Activated naive CD8-positive, alpha-beta T cell treated with anti-CD3 and anti-CD28 coated beads, Interleukin-2, amount 50 U/mL, for 16 hours (primary cell): ENCODE results near the gene NRP2.

Experiments
- DNase-seq: peaks from one replicate; pipeline ENCODE4 v3.0.0-alpha.2; 2020; ENCODE audit warnings: low read depth, low spot score

Gene NRP2

GRCh38 chr2:205709319-205709718, 27.0 kb downstream of the NRP2 start:
- no peak for DNase-seq

DNA sequence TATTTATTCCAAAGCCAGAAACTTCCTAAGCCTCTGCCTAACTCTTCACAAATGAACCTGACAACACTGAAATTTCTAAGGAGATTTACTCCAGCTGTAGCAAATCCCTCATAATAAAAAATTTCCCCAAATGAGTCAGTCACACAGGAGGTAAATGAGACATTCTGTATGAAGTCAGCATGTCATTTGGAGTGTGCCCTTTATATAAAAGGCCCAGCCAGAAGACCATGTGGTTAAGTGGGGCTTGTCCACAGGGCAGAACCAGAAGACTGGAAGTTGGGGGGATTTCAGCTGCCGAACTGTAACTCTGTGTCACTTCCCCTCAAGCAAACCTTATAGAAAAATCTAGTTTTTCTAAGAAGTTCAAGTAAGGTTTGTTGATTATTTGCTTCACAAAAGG, 30.2 kb downstream of the NRP2 start:
- no peak for DNase-seq

GRCh38 chr2:205713086-205713485, 30.8 kb downstream of the NRP2 start:
- no peak for DNase-seq

DNA sequence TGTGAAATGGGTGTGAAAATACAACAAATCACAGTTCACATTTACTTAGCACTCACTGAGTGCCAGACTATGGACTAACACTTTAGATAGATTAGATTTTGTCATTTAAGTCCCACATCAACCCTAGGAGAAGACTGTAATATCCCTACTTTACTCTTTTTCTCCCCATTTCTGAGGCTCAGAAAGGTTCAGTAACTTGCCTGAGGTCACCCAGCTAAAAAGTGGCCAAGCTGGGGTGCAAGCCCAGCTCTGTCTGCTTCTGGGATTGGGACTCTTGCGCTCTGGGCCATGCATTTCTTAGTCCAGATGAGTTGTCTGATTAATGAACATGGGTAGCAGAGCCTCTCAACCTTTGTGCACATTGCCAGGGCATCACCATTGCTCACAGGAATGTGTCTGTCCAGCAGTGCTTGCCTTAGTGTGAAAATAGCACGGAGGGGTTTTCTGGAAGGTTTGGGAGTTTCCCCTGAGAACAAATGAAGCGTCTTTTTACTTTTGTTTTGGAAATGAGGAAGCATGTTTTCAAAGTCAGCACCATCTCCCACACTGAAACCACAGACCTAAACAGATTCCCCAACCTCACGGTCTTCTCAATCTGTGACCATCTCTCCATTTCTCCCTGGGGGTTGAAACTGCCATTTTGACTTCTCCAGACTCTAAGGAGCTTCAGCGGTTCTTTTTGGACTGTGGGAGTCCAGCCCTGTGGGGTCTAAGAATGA, 31.9 kb downstream of the NRP2 start:
- DNase-seq = no peak

DNA sequence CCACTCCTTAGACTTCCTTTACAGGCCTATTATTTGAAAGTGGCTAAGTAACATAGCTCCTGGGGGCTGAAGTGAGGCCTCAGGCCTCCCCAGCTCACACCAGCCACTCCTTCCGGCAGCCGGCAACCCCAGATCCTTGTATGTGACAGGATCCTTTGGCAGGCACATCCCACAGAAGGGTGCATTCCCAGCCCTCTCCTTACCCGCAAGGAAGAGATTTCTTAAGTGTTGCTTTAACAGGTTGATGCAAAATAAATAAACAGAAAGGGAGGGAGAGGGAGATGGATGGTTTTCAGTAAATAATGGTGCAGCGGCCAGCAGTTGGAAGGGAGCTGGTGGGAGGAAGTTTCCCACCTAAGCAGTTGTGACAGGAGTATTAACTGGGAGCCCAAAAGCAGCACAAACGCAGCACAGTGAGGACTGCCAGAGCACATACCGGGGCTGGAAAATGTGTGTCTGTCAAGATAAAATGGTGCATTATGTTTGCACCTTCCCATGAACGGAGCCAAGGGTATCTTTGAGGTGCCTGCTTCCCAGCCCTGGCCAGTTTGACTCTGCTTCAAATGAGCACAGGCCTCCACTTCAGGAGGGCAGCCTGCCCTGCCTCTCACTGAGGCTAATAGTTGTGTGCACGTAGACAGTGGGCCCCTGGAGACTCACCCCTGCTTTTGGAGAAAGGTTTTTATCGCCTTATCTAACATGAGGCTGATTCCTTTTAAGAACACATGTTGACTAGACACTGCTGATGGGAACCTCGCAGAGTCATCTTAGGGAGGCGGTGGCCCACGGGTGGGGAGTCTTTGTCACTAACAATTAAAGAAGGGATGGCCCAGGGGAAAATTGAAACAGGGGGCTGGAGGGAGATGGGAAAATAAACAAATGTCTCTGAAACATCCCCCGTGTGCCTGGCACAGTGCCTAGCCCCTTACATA, 32.8 kb downstream of the NRP2 start:
- no peak for DNase-seq

DNA sequence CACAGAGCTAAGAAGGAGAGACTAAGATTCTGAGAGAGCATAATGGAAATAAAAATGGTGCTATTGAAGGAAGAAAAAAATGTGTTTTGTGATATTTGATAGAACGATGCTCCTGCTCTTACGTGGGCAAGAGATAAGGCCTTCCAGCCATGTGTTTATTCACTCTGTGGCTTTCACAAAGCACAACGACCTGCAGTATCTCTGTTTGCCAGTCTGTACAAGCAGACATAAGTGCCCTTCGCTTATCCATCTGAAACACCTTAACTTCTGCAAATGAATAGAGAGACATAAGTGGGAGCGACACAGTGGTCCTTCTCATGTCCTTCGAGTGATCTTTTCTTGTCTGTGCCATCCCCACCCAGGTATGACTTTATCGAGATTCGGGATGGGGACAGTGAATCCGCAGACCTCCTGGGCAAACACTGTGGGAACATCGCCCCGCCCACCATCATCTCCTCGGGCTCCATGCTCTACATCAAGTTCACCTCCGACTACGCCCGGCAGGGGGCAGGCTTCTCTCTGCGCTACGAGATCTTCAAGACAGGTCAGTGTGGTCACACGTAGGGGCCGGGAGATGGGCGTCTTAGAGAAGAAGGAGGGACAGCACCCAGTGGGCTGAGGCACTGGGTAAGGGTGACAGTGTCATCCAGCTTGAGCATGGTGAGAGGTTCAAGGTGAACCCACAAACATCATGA, 33.7 kb downstream of the NRP2 start:
- no peak for DNase-seq

DNA sequence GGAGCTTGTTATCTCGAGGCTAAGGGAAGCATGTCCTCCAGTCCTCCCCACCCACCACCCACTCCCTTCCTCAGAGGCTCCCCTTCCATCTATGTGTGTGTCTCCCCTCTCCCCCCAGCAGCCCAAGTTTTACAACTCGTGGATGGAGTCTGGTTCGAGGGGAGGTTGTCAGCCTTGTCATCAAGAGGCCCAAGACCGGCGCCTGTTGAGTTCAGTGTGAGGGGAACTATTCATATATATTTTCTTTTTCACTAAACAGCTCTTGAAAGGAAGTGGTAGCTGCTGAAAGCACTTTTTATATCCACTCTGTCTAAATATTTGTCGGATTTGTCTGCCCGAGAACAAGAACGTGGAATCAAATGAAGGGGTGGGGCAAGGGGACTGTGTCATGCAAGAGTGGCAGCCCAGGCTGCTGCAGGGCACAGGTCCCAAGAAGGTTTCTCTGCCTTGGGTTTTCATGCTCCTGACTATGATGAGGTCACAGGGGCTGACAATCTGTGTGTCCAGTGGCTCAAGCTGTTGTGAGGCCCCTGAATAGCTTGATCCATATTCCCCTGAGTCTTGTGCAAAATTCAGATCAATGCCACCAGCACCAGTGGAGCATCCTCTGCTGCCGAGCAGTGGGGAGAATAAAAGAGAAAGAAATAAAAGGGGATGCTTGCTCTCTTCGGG, 35.0 kb downstream of the NRP2 start:
- no peak for DNase-seq

GRCh38 chr2:205717999-205718398, 35.7 kb downstream of the NRP2 start:
- DNase-seq = no peak

DNA sequence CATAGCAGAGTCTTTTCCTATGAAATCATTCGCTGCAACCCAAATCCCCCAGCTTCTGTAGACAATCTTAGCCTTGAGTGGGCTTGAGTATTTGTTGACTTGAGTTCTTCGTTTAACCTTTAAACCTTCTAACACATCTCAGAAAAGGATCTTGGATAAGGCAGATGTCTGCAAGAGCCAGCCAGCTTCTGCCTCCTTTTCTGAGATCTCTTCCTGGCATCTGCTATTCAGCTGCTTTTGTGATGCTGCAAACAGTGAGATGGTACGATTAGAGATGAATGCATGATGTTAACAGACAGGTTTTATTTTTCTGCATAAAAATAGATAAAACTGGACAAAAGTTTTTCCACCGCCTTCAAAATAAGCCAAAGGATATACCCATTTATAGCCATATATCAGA, 37.5 kb downstream of the NRP2 start:
- DNase-seq = no peak

GRCh38 chr2:205720451-205720902, 38.2 kb downstream of the NRP2 start:
- DNase-seq = no peak

DNA sequence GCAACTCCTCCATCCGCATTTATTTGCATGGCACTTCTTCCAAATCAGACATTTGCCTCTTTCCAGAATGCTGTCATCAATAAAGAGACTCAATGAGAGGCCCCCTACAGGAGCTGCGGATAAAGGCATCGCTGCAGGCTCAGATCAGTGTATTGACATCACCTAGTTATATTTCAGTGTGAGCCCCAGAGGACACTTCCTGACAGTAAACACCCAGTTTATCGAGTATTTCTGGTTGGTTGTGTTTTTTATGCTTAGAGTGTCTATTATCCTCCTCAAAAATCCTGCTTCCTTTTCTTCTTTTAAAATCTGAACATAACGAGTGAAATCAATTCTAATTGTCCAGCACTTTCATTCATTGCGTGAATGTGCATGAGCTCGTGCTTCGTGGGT, 38.8 kb downstream of the NRP2 start:
- DNase-seq = no peak

DNA sequence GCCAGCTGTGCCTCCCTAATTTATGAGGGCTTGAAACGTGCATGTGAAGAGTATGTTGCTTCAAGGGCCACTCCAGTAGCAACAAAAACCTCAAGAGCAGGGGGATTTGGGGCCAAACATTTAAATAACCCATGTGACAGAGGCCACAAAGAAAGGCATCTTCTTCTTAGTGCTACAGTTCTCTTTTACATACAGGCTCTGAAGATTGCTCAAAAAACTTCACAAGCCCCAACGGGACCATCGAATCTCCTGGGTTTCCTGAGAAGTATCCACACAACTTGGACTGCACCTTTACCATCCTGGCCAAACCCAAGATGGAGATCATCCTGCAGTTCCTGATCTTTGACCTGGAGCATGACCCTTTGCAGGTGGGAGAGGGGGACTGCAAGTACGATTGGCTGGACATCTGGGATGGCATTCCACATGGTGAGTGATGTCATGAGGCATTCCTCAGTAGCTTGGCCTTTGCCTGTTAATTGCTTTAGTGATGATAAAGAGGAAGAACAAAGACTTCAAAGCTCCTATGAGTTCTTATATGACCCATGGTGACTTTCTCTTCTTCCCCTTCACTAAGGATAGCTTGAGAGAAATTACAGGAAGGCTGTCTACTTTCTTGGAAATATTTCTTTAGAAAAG, 40.1 kb downstream of the NRP2 start:
- DNase-seq = no peak

- no peak for DNase-seq
Measured at GRCh38 chr2:205723179-205723578, 40.9 kb downstream of the NRP2 start.

- DNase-seq = no peak
Measured at GRCh38 chr2:205725059-205725458, 42.8 kb downstream of the NRP2 start.

DNA sequence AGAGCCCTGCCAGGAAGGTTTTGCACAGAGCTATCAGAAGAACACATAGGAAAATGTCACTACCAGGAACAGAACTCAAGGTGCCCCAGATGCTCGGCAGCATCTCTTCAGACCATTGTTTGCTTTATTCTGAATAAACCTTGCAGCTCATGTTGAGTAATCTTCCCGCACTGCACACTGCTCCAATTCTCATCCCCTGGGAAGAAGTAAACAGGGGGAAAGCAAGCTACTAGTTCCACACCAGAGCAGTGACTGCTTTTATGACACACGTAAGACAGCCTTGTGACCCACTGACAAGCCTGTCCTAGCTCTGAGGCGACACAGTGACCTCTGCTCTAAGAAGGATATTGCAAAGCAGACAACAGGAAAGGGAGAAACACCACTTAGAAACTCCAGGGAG, 44.2 kb downstream of the NRP2 start:
- DNase-seq = no peak

- no peak for DNase-seq
Measured at GRCh38 chr2:205727174-205727573, 44.9 kb downstream of the NRP2 start.

GRCh38 chr2:205728366-205728765, 46.1 kb downstream of the NRP2 start:
- no peak for DNase-seq

GRCh38 chr2:205730191-205730590, 47.9 kb downstream of the NRP2 start:
- DNase-seq = no peak

- DNase-seq = no peak
Measured at GRCh38 chr2:205730701-205731582, 48.6 kb downstream of the NRP2 start.

- DNase-seq = no peak
Measured at GRCh38 chr2:205731583-205731981, 49.3 kb downstream of the NRP2 start.
